T-helper 1 cell treated with Interleukin-12 subunit alpha and Interleukin-12 subunit beta and Interleukin-4 antibody, amounts not matched to agents 30 μg/mL and 1 μg/mL, for 36 hours (primary cell): ENCODE results near the gene POT1.

Source experiments
- H3K27ac Mint-ChIP-seq: one replicate; pipeline ENCODE4 v1.8.0; 2021; ENCODE audit warnings: mild to moderate bottlenecking, mixed read lengths
- H3K27me3 Mint-ChIP-seq: one replicate; pipeline ENCODE4 v1.8.0; 2021; ENCODE audit warnings: low read depth, mixed read lengths
- H3K36me3 Mint-ChIP-seq: one replicate; pipeline ENCODE4 v1.8.0; 2021; ENCODE audit warnings: low read depth, mixed read lengths
- H3K4me1 Mint-ChIP-seq: one replicate; pipeline ENCODE4 v1.8.0; 2021; ENCODE audit warnings: low read depth, mixed read lengths
- H3K4me3 Mint-ChIP-seq: one replicate; pipeline ENCODE4 v1.8.0; 2021; ENCODE audit warnings: mild to moderate bottlenecking, moderate library complexity, mixed read lengths
- H3K9me3 Mint-ChIP-seq: one replicate; pipeline ENCODE4 v1.8.0; 2021; ENCODE audit warnings: mixed read lengths

Gene POT1

DNA sequence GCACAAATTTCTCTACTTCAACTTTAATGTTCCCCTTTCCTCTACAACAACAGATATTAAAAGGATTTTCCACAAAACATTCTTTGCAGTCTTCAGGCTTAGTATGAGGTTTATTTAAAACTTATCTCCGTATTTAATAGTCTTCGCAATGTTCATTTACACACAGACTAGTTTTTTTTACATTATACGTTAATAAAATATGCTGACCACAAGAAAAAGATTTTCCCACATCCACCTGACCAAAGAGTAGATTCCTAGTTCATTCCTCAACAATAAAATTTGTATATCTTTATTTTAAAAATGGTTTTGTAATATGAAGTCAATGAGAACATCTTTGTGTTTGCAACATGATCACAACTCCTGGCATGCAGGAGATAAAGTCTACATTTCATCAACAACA lies 42.4 kb downstream of the POT1 start:
- Mint-ChIP-seq H3K4me1 (no peaks in the 10 kb centered on the region), H3K36me3 (peaks cover 19% of the 10 kb centered on the region), H3K27ac (no peak overlapping the region), H3K4me3 (no peak overlapping the region), H3K9me3 (no peaks in the 10 kb centered on the region), H3K27me3 (no peaks in the 10 kb centered on the region)

DNA sequence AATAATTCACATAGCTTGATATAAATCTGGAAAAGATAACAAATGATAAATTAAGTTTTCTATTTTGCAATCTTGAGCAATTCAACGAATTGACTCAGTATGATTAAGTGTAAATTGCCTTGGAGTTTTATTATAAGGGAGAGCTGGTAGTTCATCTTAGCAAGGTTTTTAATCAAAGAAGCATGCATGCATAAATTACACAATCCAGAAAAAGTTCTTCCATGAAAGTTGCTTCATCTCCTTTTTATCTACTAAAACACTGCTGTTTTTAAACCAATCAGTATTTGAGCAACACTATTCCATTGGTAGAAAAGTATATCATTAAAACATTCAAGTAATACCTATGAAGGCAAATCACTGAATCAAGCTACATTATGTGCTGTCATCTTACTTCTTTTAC lies 47.6 kb downstream of the POT1 start:
- H3K4me1 Mint-ChIP-seq: no peaks in the 10 kb centered on the region
- H3K36me3 Mint-ChIP-seq: peaks cover 2% of the 10 kb centered on the region
- H3K27me3 Mint-ChIP-seq: no peaks in the 10 kb centered on the region
- no peaks in the 10 kb centered on the region for H3K9me3 Mint-ChIP-seq
- no peak overlapping the region for H3K4me3 Mint-ChIP-seq
- no peak overlapping the region for H3K27ac Mint-ChIP-seq

GRCh38 chr7:124879771-124880170 lies 49.9 kb downstream of the POT1 start:
- no peaks in the 10 kb centered on the region for H3K4me1 Mint-ChIP-seq
- H3K4me3 Mint-ChIP-seq: no peak overlapping the region
- no peaks in the 10 kb centered on the region for H3K9me3 Mint-ChIP-seq
- no peak overlapping the region for H3K27ac Mint-ChIP-seq
- H3K36me3 Mint-ChIP-seq: peaks cover 2% of the 10 kb centered on the region
- H3K27me3 Mint-ChIP-seq: no peaks in the 10 kb centered on the region

- peaks cover 2% of the 10 kb centered on the region for H3K36me3 Mint-ChIP-seq
- no peaks in the 10 kb centered on the region for H3K27me3 Mint-ChIP-seq
- H3K4me1 Mint-ChIP-seq: no peaks in the 10 kb centered on the region
- H3K4me3 Mint-ChIP-seq: no peak overlapping the region
- no peaks in the 10 kb centered on the region for H3K9me3 Mint-ChIP-seq
- H3K27ac Mint-ChIP-seq: no peak overlapping the region
These were observed 50.5 kb downstream of the POT1 start for GRCh38 chr7:124879103-124879502.

- H3K27ac Mint-ChIP-seq: no peak overlapping the region
- no peaks in the 10 kb centered on the region for H3K9me3 Mint-ChIP-seq
- H3K27me3 Mint-ChIP-seq: no peaks in the 10 kb centered on the region
- H3K4me1 Mint-ChIP-seq: no peaks in the 10 kb centered on the region
- peaks cover 4% of the 10 kb centered on the region for H3K36me3 Mint-ChIP-seq
- H3K4me3 Mint-ChIP-seq: no peak overlapping the region
These were observed 54.9 kb downstream of the POT1 start for GRCh38 chr7:124874644-124875163.

DNA sequence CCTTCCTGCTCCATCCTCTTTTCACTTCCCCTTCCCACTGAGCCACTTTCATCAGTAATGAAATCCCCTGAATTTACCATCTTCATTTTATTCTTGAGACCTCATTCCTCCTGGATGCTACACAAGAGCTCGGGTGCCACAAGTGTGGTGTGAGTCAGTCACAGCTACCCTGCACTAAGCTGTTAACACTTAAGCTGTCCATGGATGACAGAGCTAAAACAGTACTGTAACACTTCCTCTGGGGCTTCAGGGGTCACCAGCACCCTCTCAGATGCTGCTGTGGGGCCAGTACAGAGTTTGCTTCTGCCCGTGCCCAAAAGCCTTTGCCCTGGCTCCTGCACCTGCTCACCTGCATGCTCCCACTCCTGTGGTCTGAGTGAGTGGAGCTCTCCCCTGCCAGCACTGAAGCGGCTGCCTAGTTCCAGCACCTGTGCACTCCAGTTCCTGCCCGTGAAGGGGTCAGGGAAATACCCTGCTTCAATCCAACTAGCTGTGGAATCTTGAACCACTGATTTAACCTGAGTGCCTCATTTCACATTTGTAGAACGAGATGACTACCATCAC lies 71.9 kb downstream of the POT1 start:
- Mint-ChIP-seq H3K27ac (no peak overlapping the region), H3K36me3 (peaks cover 2% of the 10 kb centered on the region), H3K9me3 (no peaks in the 10 kb centered on the region), H3K4me1 (no peaks in the 10 kb centered on the region), H3K4me3 (no peak overlapping the region), H3K27me3 (no peaks in the 10 kb centered on the region)

DNA sequence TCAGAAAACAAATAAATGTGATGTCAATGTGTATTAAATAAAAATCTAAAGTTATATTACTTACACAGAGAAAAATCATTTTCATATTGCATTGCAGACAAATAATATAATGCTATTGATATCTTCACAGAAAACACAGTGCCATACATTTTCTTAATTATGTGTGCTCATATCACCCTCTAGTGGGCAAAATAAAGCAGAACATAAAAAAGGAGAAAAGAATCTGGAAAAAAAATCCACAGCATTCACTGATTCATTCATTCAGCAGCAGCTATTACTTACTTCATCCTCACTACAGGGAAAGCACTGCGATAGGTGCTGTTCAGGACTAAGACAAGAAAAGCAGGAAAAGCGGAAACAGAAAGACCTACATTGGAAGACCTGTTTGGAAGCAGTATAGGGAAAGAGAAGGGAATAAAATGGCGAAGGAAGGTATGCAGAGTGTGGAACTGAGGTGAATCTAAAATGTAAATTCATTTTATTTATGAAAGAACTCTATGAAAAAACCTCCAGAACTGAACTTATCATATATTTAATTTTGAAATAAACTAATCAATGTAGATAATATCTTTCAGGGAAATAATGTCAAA lies 73.2 kb downstream of the POT1 start:
- Mint-ChIP-seq H3K4me3 (no peak overlapping the region), H3K27me3 (no peaks in the 10 kb centered on the region), H3K4me1 (no peaks in the 10 kb centered on the region), H3K36me3 (peaks cover 2% of the 10 kb centered on the region), H3K27ac (no peak overlapping the region), H3K9me3 (no peaks in the 10 kb centered on the region)

DNA sequence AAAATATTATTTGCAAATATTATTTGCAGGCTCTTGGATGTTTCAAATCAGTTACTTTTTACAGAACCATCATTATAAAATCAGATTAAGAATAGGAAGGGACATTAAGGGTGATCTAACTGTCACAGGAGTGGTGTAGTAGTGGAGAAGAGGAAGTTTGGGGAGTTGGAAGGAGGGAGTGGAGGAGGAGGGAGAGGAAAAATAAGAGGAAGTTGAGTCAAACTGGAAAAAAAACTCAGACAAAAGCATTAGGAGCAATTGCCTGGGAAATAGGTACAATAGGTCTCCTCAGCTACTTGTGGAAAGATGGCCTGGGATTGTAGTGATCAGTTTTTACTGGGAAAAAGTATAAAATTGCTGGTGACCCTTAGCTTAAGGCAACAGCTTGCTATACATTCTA lies 86.3 kb downstream of the POT1 start:
- no peaks in the 10 kb centered on the region for H3K27me3 Mint-ChIP-seq
- peaks cover 4% of the 10 kb centered on the region for H3K36me3 Mint-ChIP-seq
- H3K9me3 Mint-ChIP-seq: no peaks in the 10 kb centered on the region
- no peak overlapping the region for H3K27ac Mint-ChIP-seq
- no peak overlapping the region for H3K4me3 Mint-ChIP-seq
- peaks cover 2% of the 10 kb centered on the region for H3K4me1 Mint-ChIP-seq

- H3K9me3 Mint-ChIP-seq: no peaks in the 10 kb centered on the region
- H3K27ac Mint-ChIP-seq: no peak overlapping the region
- H3K27me3 Mint-ChIP-seq: no peaks in the 10 kb centered on the region
- H3K4me3 Mint-ChIP-seq: no peak overlapping the region
- no peaks in the 10 kb centered on the region for H3K36me3 Mint-ChIP-seq
- H3K4me1 Mint-ChIP-seq: peaks cover 2% of the 10 kb centered on the region
These were observed 89.2 kb downstream of the POT1 start for GRCh38 chr7:124840435-124840834.

DNA sequence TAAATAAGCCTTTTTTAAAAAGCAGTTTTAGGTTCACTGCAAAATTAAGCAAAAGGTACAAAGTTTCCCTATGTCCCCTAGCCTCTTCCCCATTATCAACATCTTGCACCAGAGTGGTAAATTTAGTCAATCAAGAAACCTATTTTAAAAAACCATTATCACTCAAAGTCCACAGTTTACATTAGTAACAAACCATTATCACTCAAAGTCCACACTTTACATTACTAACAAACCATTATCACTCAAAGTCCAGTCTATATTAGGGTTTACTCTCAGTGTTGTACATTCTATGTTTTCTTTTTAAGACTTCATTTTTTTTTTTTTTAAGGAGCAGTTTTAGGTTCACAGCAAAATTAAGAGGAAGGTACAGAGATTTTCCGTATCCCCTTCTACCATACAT lies 89.9 kb downstream of the POT1 start:
- Mint-ChIP-seq H3K27ac (no peak overlapping the region), H3K27me3 (no peaks in the 10 kb centered on the region), H3K9me3 (no peaks in the 10 kb centered on the region), H3K4me1 (peaks cover 2% of the 10 kb centered on the region), H3K36me3 (no peaks in the 10 kb centered on the region), H3K4me3 (no peak overlapping the region)

DNA sequence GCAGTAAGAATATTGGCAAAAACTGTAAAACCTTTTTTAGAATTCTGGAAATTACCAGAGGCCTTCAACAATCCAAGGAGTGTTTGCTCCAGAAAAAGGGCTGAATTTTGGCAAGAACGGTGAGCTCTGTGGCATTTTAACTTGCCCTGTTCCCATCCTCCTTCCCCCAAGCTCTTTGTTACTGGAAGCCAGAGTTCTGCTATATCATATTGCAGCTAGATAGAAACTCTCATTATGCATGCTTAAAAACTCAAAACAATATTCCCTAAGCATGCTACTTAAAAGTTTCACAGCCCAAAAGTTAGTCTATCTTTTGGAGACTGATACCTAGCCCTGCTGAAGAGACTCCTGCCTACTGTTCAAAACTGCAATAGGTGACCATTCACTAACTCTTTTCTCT lies 93.5 kb downstream of the POT1 start:
- H3K27me3 Mint-ChIP-seq: no peaks in the 10 kb centered on the region
- no peaks in the 10 kb centered on the region for H3K36me3 Mint-ChIP-seq
- no peaks in the 10 kb centered on the region for H3K9me3 Mint-ChIP-seq
- no peak overlapping the region for H3K4me3 Mint-ChIP-seq
- H3K4me1 Mint-ChIP-seq: no peaks in the 10 kb centered on the region
- H3K27ac Mint-ChIP-seq: no peak overlapping the region

DNA sequence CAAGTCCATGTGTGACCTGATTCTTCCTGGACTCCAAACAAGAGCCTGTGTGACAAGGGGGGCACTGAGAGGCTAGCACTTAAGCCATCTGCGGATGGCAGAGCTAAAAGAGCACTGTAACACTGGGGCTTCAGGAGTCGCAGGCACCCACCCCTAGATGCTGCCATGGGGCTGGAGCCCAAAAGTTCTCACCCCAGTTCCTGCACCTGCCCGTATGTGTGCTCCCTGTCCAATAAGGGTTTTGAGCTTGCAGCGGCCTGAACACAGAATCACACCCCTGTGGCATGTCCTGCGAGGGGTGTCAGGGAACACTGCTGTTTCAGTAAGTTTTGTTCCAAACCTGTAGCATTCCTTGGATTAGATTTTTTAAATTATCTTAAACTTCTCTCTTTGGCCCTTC lies 110.8 kb downstream of the POT1 start:
- Mint-ChIP-seq H3K4me1 (peaks cover 3% of the 10 kb centered on the region), H3K4me3 (no peak overlapping the region), H3K36me3 (peaks cover 4% of the 10 kb centered on the region), H3K27ac (no peak overlapping the region), H3K9me3 (no peaks in the 10 kb centered on the region), H3K27me3 (peaks cover 3% of the 10 kb centered on the region)

DNA sequence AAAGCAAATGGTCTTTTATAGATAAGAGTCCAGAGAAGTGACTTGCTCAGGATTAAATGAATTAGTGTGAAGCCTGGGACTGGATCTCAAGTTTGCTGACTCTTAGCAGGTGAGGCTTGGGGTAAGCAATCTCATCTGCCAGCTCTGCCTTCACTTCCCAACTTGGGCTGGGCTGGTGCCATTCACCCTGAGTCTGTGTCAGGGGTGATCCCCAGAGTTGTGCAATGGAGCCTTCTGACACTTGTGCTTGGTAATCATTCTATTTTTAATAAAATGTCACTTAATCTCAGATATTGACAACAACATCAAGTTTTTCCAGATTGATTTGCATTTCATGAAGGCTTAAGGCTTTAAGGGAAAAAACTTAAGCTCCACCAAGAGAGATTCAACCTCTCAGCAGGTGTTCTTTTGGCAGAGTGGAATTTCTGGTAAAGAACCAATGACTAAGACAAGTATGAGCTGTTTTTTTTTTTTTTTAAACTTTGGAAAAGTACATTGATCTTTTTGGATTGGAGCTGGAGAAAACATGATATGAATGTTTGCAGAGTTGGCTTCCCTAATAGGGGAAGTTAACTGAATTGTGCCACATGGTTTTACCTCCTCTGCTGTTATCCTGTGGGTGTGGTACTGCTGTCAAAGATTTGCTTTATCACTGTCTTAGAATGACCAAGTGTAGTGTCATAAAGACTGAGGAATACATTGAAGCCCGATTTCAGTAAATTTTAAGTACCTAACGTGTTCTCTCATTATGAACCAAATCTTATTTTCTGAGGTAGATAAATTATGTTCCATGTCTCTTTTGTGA lies 115.4 kb downstream of the POT1 start:
- Mint-ChIP-seq H3K4me3 (no peak overlapping the region), H3K9me3 (no peaks in the 10 kb centered on the region), H3K4me1 (no peaks in the 10 kb centered on the region), H3K27ac (no peak overlapping the region), H3K36me3 (no peaks in the 10 kb centered on the region), H3K27me3 (peaks cover 17% of the 10 kb centered on the region)

- Mint-ChIP-seq H3K4me1 (no peaks in the 10 kb centered on the region), H3K4me3 (no peak overlapping the region)
These were observed 116.9 kb downstream of the POT1 start for GRCh38 chr7:124812764-124813163.

DNA sequence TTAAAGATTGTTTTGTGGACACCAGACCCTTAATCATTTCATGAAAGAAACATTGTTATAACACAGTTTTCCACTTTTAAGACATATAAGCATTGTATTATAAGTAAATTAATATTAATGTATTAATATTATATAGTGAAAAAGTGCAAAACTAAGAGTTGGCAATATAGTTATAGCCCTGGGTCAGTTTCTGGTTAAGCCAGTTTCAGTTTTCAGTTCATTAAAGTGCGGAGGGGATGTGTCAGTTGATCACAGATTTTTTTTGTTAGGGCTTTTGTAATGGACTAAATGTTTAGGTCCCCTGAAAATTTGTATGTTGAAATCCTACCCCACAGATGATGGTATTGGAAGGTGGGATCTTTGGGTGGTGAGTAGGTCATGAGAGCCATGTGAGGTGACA lies 118.3 kb downstream of the POT1 start:
- Mint-ChIP-seq H3K4me3 (no peak overlapping the region), H3K27me3 (peaks cover 17% of the 10 kb centered on the region), H3K36me3 (no peaks in the 10 kb centered on the region), H3K9me3 (no peaks in the 10 kb centered on the region), H3K27ac (no peak overlapping the region), H3K4me1 (no peaks in the 10 kb centered on the region)

More at GRCh38 chr7:124812764-124813163, 116.9 kb downstream of the POT1 start:
- Mint-ChIP-seq H3K27me3 (peaks cover 17% of the 10 kb centered on the region), H3K27ac (no peak overlapping the region), H3K36me3 (no peaks in the 10 kb centered on the region), H3K9me3 (no peaks in the 10 kb centered on the region)
